Tibial artery (tissue), 4 donors: Measurements from ENCODE around the gene FAM13A.

Experiments used
- DNase-seq, 2 donors: peaks; one replicate each; pipeline ENCODE4 v3.0.0-alpha.2; 2019
- H3K27ac ChIP-seq, 2 donors: fragments of 200-600 bp; sonication (generic) in 1 of 2; 1 replicate in 1 of 2; 2 replicates in 1 of 2; pipeline ENCODE4 v1.5.1; 2018 to 2019; ENCODE audit warnings: mild to moderate bottlenecking in 1 of 2
- H3K27me3 ChIP-seq, 2 donors: fragments of 200-600 bp; sonication (generic) in 1 of 2; one replicate each; pipeline versions ENCODE4 v1.5.1 to v1.6.0; 2016 to 2019
- H3K36me3 ChIP-seq, 3 donors: fragments of 200-600 bp; sonication (generic) in 2 of 3; one replicate each; pipeline ENCODE4 v1.5.1; 2016 to 2019; ENCODE audit warnings: mild to moderate bottlenecking in 2 of 3
- H3K4me1 ChIP-seq, 4 donors: fragments of 200-600 bp; sonication (generic) in 2 of 4; 1 replicate in 3 of 4; 2 replicates in 1 of 4; pipeline ENCODE4 v1.5.1; 2016 to 2019
- H3K4me3 ChIP-seq, 2 donors: fragments of 200-600 bp; sonication (generic) in 1 of 2; 1 replicate in 1 of 2; 2 replicates in 1 of 2; pipeline ENCODE4 v1.5.1; 2018 to 2019; ENCODE audit warnings: mild to moderate bottlenecking in 2 of 2
- H3K9me3 ChIP-seq, 3 donors: fragments of 200-600 bp; sonication (generic) in 1 of 3; one replicate each; pipeline ENCODE4 v1.5.1; 2016 to 2019
- CTCF ChIP-seq, 2 experiments: fragments of 200-600 bp in 1 of 2; fragments of 450-650 bp in 1 of 2; IDR thresholded peaks; one replicate each; pipeline ENCODE4 v1.5.1; 2017 to 2019; ENCODE audit warnings: antibody characterized with exemption in 2 of 2, mild to moderate bottlenecking in 1 of 2, moderate library complexity in 1 of 2
- intact Hi-C: fragments of 100-400 bp; cut with DNase I; formaldehyde crosslinking; loops from one replicate; pipeline ENCODE4 v1.15.0; 2023; ENCODE audit warnings: low total_unique reads

FAM13A gene

DNA sequence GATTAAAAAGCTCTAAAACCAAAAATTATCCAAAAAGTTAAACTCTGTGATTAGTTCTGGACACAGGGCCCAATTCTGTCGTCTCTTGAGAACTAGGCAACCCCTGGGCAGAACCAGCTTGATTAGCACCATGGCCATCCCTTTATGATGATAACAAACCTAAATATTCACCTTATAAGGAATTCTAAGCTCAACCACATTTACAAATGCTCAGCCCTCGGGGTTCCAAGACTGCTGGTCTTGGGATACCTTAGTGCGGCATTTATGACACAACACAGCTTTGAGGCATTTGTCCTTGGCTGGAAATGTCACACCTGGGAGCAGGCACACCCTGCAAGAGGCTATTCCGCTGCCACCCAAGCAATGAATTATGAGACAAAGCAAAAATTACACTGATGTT lies 331.8 kb downstream of the FAM13A start:
- H3K9me3 ChIP-seq = no peaks in the 10 kb centered on the region
- intact Hi-C loops = no loop called here
- peaks cover 0 to 63% (median 38%) of the 10 kb centered on the region in 4 donors for H3K4me1 ChIP-seq
- no peak for TF ChIP-seq CTCF (IDR thresholded peaks at IDR 0.05)
- peak overlapping the region in 1 of 2 donors; percentile 17 for H3K27ac ChIP-seq
- peaks cover 32 to 63% (median 35%) of the 10 kb centered on the region in 3 donors for H3K36me3 ChIP-seq
- DNase-seq = no peak
- H3K27me3 ChIP-seq = no peaks in the 10 kb centered on the region
- no peak overlapping the region for H3K4me3 ChIP-seq

GRCh38 chr4:88724406-88724805 lies 332.6 kb downstream of the FAM13A start:
- DNase-seq = no peak
- Histone ChIP-seq H3K4me3 (no peak overlapping the region), H3K36me3 (peaks cover 25 to 57% (median 28%) of the 10 kb centered on the region in 3 donors), H3K9me3 (no peaks in the 10 kb centered on the region), H3K27ac (peak overlapping the region in 1 of 2 donors; percentile 17), H3K27me3 (no peaks in the 10 kb centered on the region), H3K4me1 (peaks cover 0 to 64% (median 38%) of the 10 kb centered on the region in 4 donors)
- intact Hi-C loops = no loop called here
- no peak for TF ChIP-seq CTCF (IDR thresholded peaks at IDR 0.05)

GRCh38 chr4:88722828-88723227 lies 334.2 kb downstream of the FAM13A start:
- peak in 1 of 2 donors; percentile 70 for DNase-seq
- no peak for TF ChIP-seq CTCF (IDR thresholded peaks at IDR 0.05)
- peaks cover 0 to 57% (median 35%) of the 10 kb centered on the region in 4 donors for H3K4me1 ChIP-seq
- peak overlapping the region; percentile 13 to 52 for H3K27ac ChIP-seq
- no peaks in the 10 kb centered on the region for H3K27me3 ChIP-seq
- intact Hi-C loops = no loop called here
- no peak overlapping the region for H3K4me3 ChIP-seq
- peaks cover 0 to 4% (median 0%) of the 10 kb centered on the region in 3 donors for H3K9me3 ChIP-seq
- H3K36me3 ChIP-seq = peaks cover 18 to 50% (median 20%) of the 10 kb centered on the region in 3 donors

- H3K27ac ChIP-seq = peak overlapping the region in 1 of 2 donors; percentile 52
These were observed 334.7 kb downstream of the FAM13A start for GRCh38 chr4:88722276-88722780.

GRCh38 chr4:88720451-88721428 lies 336.2 kb downstream of the FAM13A start:
- Histone ChIP-seq H3K4me3 (no peak overlapping the region), H3K4me1 (peaks cover 0 to 52% (median 35%) of the 10 kb centered on the region in 4 donors), H3K9me3 (peaks cover 0 to 7% (median 7%) of the 10 kb centered on the region in 3 donors), H3K36me3 (peaks cover 17 to 45% (median 23%) of the 10 kb centered on the region in 3 donors), H3K27ac (peak overlapping the region; percentile 52 to 66), H3K27me3 (no peaks in the 10 kb centered on the region)
- intact Hi-C loops = no loop called here
- DNase-seq = no peak
- no peak for TF ChIP-seq CTCF (IDR thresholded peaks at IDR 0.05)

More at GRCh38 chr4:88722276-88722780, 334.7 kb downstream of the FAM13A start:
- Histone ChIP-seq H3K4me3 (no peak overlapping the region), H3K27me3 (no peaks in the 10 kb centered on the region), H3K36me3 (peaks cover 18 to 48% (median 20%) of the 10 kb centered on the region in 3 donors), H3K9me3 (peaks cover 0 to 7% (median 1%) of the 10 kb centered on the region in 3 donors), H3K4me1 (peaks cover 0 to 52% (median 35%) of the 10 kb centered on the region in 4 donors)
- intact Hi-C loops = no loop called here
- no peak for TF ChIP-seq CTCF (IDR thresholded peaks at IDR 0.05)
- DNase-seq = no peak
